ENCODE results near the gene DDX41.
"Not testable (repeated sequence)": the region's sequence is repeated elsewhere in the genome, so short reads cannot be mapped to it uniquely, and the experiment has no call there.

The DDX41 gene

DNA sequence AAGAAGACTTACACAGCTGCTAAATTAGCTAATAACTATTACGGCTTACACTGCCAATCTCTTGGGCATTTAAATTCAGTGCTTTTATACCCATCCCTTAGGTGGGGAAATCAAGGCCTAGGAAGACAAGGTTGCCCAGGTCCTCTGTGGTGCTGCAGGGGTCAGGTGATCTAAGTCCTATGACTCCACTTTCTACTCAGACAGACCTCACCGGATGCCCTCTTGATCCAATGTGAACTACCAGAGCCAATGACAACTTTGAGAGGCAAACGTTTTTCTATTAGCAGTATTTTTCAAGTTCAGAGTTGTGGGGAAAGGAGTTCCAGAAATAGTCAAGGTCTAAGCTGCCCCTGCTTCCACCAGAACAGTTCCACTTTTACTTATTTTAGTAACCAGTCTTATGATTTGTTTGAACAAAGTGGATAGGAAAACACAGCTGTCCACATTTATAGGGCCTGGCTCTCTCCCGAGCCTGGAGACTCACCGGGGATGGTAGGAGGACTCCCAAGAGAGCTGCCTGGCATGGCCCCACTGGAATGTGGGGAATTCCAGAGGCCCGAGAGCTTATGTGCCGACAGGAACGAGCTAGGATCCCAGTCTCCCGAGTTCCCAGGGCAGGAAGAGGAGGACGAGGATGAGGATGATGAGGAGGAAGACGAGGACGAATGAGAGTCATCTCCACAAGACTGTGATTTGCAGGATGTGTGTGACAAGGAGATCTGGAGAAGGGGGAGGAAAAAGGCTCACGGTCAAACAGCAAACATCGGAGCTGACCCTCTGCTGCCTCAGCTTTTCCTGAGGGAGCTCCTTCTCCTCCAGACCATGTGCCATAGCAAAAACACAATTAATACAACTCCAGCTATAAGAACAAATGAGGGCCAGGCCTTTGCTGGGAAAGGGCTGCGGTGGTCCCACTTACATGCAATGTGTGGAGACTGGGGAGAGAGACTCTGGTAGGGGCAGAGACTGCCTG is 20.9 kb upstream of the DDX41 start:
- H3K36me3 ChIP-seq (ENCODE audit: control insufficient read depth, insufficient read depth, low read length): peaks cover 81% of the 10 kb centered on the region

DNA sequence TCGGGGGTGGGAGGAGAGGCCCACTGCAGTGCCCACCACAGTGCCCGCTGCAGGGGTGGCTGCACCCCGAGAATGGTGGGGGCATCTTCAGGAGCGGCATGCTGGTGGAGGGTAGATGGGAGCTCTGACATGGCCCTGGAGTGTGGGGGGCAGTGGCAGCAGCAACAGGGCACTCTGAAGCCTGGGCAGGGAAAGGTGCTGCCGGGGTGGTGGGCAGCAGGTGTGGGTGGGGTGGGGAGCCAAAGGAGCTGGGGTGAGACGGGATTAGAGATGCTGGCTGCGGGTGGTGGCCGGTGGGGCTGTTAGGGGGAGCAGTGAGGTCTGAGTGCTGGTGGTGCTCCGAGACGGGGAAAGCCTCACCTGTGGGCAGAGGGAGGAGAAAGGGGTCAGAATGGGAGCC is 19.6 kb upstream of the DDX41 start:
- Histone ChIP-seq H3K9me3 (ENCODE audit: control insufficient read depth, low read length) (no peaks in the 10 kb centered on the region), H3K27ac (ENCODE audit: low read depth, low read length, severe bottlenecking) (no peak overlapping the region), H3K4me1 (ENCODE audit: control insufficient read depth, insufficient read depth, low read length, poor library complexity, severe bottlenecking) (peaks cover 17% of the 10 kb centered on the region), H3K4me3 (ENCODE audit: extremely low read depth, insufficient read depth, low read length, poor library complexity, severe bottlenecking) (no peak overlapping the region), H3K36me3 (ENCODE audit: control insufficient read depth, insufficient read depth, low read length) (peaks cover 81% of the 10 kb centered on the region)
- WGBS, 2 experiments (ENCODE audit: insufficient coverage in 2 of 2): 91 to 95% methylated on average over 5 to 8 of the region's 10 CpGs

More for the DNA sequence above, 20.9 kb upstream of the DDX41 start:
- H3K4me3 ChIP-seq (ENCODE audit: extremely low read depth, insufficient read depth, low read length, poor library complexity, severe bottlenecking): no peak overlapping the region
- peaks cover 17% of the 10 kb centered on the region for H3K4me1 ChIP-seq (ENCODE audit: control insufficient read depth, insufficient read depth, low read length, poor library complexity, severe bottlenecking)
- H3K27ac ChIP-seq (ENCODE audit: low read depth, low read length, severe bottlenecking): peak overlapping the region; percentile 43
- H3K9me3 ChIP-seq (ENCODE audit: control insufficient read depth, low read length): no peaks in the 10 kb centered on the region
- WGBS, 2 experiments (ENCODE audit: insufficient coverage in 2 of 2): 65 to 77% methylated on average over 9 to 10 of the region's 15 CpGs

DNA sequence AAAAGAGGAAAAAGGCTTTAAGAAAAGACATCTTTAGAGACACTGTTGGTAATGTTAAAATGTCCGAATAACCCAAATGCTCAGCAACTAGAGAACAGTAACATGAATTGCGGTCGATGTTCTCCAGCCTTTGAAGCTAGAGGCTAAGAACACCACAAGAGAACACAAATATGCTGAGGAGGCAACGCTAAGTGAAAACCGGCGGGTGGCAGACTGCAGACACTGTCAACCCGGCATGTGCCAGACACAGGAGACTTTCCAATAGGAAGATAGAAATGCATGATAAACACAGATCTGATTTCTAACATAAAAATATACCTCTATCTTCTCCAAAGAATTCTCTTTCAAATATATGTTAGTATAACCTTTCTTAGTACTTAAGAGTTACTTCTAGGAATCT is 18.4 kb upstream of the DDX41 start:
- Histone ChIP-seq H3K4me1 (ENCODE audit: control insufficient read depth, insufficient read depth, low read length, poor library complexity, severe bottlenecking) (peaks cover 14% of the 10 kb centered on the region), H3K27ac (ENCODE audit: low read depth, low read length, severe bottlenecking) (no peak overlapping the region), H3K36me3 (ENCODE audit: control insufficient read depth, insufficient read depth, low read length) (peaks cover 84% of the 10 kb centered on the region), H3K4me3 (ENCODE audit: extremely low read depth, insufficient read depth, low read length, poor library complexity, severe bottlenecking) (no peak overlapping the region), H3K9me3 (ENCODE audit: control insufficient read depth, low read length) (no peaks in the 10 kb centered on the region)
- WGBS, 2 experiments (ENCODE audit: insufficient coverage in 2 of 2): 86 to 93% methylated on average over 5 of the region's 7 CpGs

DNA sequence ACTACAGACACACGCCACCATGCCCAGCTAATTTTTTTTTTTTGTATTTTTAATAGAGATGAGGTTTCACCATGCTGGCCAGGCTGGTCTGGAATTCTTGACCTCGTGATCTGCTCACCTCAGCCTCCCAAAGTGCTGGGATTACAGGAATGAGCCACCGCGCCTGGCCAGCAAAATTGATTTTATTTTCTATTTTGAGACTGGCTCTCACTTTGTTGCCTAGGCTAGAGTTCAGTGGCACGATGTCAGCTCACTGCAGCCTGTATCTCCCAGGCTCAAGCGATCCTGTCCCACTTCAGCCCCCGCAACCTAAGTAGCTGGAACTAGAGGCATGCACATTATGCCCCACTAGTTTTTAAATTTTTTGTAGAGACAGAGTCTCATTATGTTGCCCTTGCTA is 17.7 kb upstream of the DDX41 start:
- H3K27ac ChIP-seq (ENCODE audit: low read depth, low read length, severe bottlenecking); H3K4me3 ChIP-seq (ENCODE audit: extremely low read depth, insufficient read depth, low read length, poor library complexity, severe bottlenecking); H3K9me3 ChIP-seq (ENCODE audit: control insufficient read depth, low read length): not testable (repeated sequence)
- Histone ChIP-seq H3K36me3 (ENCODE audit: control insufficient read depth, insufficient read depth, low read length) (peaks cover 87% of the 10 kb centered on the region), H3K4me1 (ENCODE audit: control insufficient read depth, insufficient read depth, low read length, poor library complexity, severe bottlenecking) (peaks cover 14% of the 10 kb centered on the region)
- WGBS, 2 experiments (ENCODE audit: insufficient coverage in 2 of 2): 89 to 100% methylated on average over 4 to 6 of the region's 7 CpGs

DNA sequence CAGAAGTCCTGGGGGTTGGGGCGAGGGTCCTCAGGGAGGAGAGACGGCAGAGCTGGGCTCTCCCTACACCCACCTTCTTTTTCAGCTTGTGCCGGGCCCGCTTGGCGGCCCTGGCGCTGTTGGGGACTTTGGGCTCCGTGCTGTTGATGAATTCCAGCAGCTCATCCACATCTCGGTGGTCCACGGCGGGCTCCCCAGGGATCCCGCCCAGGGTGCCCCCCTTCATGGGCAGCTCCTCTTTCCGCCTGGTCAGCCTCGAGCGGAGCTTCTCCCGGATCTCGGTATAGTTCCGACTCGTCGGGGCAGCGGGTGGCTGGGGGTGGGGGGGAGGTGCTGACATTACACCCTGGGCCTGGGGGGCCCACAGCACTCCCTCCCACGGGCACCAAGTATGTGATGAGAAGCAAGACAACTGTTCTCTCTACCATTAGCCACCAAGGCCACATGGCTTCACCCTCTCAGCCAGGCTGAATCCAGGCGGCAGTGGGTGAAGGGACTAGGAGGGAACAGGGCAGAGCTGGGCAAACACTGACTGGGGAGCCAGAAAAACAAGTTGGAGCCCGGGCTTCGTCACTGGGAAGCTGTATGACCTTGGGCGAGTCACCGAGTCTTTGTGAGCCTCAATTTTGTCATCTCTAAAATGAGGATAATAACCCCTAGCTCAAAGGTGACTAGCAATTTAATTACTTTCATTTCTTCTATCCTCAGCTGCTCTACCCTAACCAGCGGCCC is 14.6 kb upstream of the DDX41 start:
- Histone ChIP-seq H3K36me3 (ENCODE audit: control insufficient read depth, insufficient read depth, low read length) (peaks cover 84% of the 10 kb centered on the region), H3K4me3 (ENCODE audit: extremely low read depth, insufficient read depth, low read length, poor library complexity, severe bottlenecking) (no peak overlapping the region), H3K9me3 (ENCODE audit: control insufficient read depth, low read length) (no peaks in the 10 kb centered on the region), H3K27ac (ENCODE audit: low read depth, low read length, severe bottlenecking) (no peak overlapping the region), H3K4me1 (ENCODE audit: control insufficient read depth, insufficient read depth, low read length, poor library complexity, severe bottlenecking) (no peaks in the 10 kb centered on the region)
- 95 to 96% methylated on average over 14 to 19 of the region's 27 CpGs for WGBS, 2 experiments (ENCODE audit: insufficient coverage in 2 of 2)

DNA sequence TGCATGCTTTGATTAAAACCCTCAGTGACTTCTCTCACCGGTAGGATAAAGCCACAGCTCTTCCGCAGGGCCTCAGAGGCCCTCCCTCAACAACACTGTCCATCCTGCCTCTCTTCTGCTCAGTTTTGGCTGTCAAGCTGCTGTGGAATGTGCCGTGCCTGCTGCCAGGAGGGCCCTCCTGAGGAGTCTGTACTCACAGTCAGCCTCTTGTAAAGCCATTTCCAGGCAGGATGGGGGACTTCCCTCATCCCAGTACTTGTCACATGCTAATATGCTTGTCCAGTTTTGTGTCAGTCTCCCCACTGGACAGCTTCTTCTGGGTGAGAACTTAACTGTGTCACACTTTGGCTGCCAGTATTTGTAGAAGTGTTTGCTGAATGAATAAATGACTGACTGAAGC is 13.9 kb upstream of the DDX41 start:
- WGBS, 2 experiments (ENCODE audit: insufficient coverage in 2 of 2): 87 to 88% methylated on average over 3 of the region's 3 CpGs
- H3K36me3 ChIP-seq (ENCODE audit: control insufficient read depth, insufficient read depth, low read length): peaks cover 85% of the 10 kb centered on the region

DNA sequence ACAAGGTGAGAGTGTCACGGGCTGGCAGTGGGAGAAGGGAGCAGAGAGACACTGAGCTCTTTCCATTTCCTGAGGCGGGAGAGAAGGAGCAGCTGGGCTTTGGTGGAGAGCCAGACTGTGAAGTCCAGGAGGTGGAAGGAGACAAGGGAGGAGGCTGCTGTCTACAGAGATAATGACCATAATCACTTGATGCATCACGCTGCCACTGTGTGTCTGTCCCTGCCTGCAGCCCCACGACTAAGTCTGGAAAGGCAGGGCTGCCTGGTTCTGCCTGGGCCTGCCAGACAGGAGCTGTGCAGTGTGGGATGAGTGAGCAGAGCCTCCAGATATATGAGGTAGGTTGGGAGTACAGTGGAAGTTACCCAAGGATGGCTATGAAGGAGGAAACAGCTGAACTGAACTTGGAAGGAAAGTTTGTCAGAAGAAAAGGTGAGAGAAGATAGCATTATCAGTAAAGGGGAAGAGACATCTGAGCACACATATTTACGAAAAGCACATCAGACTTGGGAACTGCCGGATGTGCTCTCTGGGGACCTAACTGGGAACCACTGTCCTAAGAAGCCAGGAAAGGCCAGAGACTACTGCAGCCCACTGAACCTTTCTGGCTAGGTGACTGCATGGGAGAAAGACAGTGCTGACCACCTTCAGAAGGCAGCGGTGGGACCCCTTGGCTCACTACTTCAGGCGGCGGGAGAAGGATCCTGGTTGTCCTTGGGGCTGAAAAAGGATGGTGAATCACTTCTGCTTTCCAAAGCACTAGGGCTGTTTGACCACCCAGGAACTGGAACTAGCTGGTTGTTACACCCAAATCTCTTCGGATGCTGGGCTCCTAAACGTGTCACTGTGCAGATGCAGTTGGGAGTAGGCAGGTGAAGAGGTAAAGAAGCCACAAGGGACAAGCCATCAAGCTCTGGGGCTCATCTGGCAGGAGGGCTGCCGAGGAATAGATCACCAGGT is 12.8 kb upstream of the DDX41 start:
- peaks cover 91% of the 10 kb centered on the region for H3K36me3 ChIP-seq (ENCODE audit: control insufficient read depth, insufficient read depth, low read length)
- H3K4me1 ChIP-seq (ENCODE audit: control insufficient read depth, insufficient read depth, low read length, poor library complexity, severe bottlenecking): no peaks in the 10 kb centered on the region
- H3K9me3 ChIP-seq (ENCODE audit: control insufficient read depth, low read length): no peaks in the 10 kb centered on the region
- WGBS, 2 experiments (ENCODE audit: insufficient coverage in 2 of 2): 92 to 94% methylated on average over 11 to 12 of the region's 12 CpGs
- H3K4me3 ChIP-seq (ENCODE audit: extremely low read depth, insufficient read depth, low read length, poor library complexity, severe bottlenecking): no peak overlapping the region
- H3K27ac ChIP-seq (ENCODE audit: low read depth, low read length, severe bottlenecking): no peak overlapping the region

More for the DNA sequence above, 13.9 kb upstream of the DDX41 start:
- Histone ChIP-seq H3K9me3 (ENCODE audit: control insufficient read depth, low read length) (no peaks in the 10 kb centered on the region), H3K27ac (ENCODE audit: low read depth, low read length, severe bottlenecking) (no peak overlapping the region), H3K4me1 (ENCODE audit: control insufficient read depth, insufficient read depth, low read length, poor library complexity, severe bottlenecking) (no peaks in the 10 kb centered on the region), H3K4me3 (ENCODE audit: extremely low read depth, insufficient read depth, low read length, poor library complexity, severe bottlenecking) (no peak overlapping the region)

DNA sequence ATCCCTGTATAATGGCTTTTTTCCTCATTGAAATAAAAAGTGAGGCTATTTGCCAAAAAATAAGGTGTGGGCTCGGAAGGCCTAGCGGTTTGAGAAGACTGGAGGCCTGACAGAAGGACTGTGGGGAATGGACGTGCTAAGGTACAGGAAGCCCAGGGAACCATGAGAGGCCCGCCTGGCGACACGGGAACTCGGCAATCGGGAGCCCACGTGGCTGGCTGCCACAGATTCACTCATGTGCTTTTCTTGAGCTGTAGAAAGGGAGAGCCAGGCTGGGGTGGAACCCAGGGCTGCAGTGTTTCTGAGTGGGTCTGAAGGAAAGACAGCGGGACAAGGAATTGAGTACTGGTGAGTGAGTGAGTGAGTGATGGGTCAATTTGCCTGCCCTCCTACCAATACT is 11.9 kb upstream of the DDX41 start:
- 97 to 100% methylated on average over 9 to 10 of the region's 10 CpGs for WGBS, 2 experiments (ENCODE audit: insufficient coverage in 2 of 2)
- Histone ChIP-seq H3K36me3 (ENCODE audit: control insufficient read depth, insufficient read depth, low read length) (peaks cover 95% of the 10 kb centered on the region), H3K27ac (ENCODE audit: low read depth, low read length, severe bottlenecking) (no peak overlapping the region), H3K4me3 (ENCODE audit: extremely low read depth, insufficient read depth, low read length, poor library complexity, severe bottlenecking) (no peak overlapping the region), H3K9me3 (ENCODE audit: control insufficient read depth, low read length) (no peaks in the 10 kb centered on the region), H3K4me1 (ENCODE audit: control insufficient read depth, insufficient read depth, low read length, poor library complexity, severe bottlenecking) (no peaks in the 10 kb centered on the region)

DNA sequence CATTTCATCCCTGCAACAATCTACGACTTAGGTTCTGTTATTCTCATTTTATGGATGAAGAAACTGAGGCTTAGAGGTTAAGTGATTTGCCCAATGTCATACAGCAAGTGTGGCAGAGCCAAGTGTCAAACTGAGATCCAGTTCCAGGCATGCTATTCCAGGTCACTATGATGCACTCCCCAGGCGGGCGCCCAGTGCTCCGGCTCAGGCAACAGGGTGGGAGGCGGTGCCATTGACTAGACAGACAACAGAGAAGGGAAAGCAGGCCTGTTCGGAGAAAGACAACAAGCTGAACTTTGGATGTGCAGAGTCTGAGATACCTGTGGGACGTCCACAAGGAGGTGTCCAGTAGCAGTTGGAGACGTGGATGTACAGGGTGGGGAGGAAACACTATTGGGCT is 10.8 kb upstream of the DDX41 start:
- no peaks in the 10 kb centered on the region for H3K9me3 ChIP-seq (ENCODE audit: control insufficient read depth, low read length)
- H3K36me3 ChIP-seq (ENCODE audit: control insufficient read depth, insufficient read depth, low read length): peaks cover 93% of the 10 kb centered on the region
- WGBS, 2 experiments (ENCODE audit: insufficient coverage in 2 of 2): 98 to 99% methylated on average over 6 to 7 of the region's 8 CpGs
- no peak overlapping the region for H3K4me3 ChIP-seq (ENCODE audit: extremely low read depth, insufficient read depth, low read length, poor library complexity, severe bottlenecking)
- no peak overlapping the region for H3K27ac ChIP-seq (ENCODE audit: low read depth, low read length, severe bottlenecking)
- H3K4me1 ChIP-seq (ENCODE audit: control insufficient read depth, insufficient read depth, low read length, poor library complexity, severe bottlenecking): no peaks in the 10 kb centered on the region

DNA sequence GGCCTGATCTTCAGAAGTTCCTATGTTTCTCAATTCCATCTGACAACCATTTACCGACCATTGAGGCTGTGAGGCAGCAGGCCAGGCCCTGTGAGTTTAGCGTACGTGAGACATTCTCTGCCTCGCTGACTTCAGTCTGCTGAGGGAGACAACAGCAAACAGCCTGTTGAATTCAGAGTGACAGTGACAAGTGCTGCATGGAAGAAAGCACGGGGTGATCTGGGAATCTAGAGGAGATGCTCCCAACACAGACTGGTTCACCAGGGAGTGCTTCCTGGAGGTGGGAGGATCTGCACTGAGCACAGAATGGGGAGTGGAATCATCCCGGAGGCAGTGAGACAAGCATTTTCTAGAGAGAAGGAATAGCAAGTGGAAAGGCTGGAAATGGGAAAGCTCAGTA is 10.0 kb upstream of the DDX41 start:
- H3K4me3 ChIP-seq (ENCODE audit: extremely low read depth, insufficient read depth, low read length, poor library complexity, severe bottlenecking): no peak overlapping the region
- no peaks in the 10 kb centered on the region for H3K9me3 ChIP-seq (ENCODE audit: control insufficient read depth, low read length)
- WGBS, 2 experiments (ENCODE audit: insufficient coverage in 2 of 2): 92 to 94% methylated on average over 6 of the region's 6 CpGs
- H3K4me1 ChIP-seq (ENCODE audit: control insufficient read depth, insufficient read depth, low read length, poor library complexity, severe bottlenecking): no peaks in the 10 kb centered on the region
- no peak overlapping the region for H3K27ac ChIP-seq (ENCODE audit: low read depth, low read length, severe bottlenecking)
- H3K36me3 ChIP-seq (ENCODE audit: control insufficient read depth, insufficient read depth, low read length): peaks cover 92% of the 10 kb centered on the region

Data from mesodermal cell (in vitro differentiated cells).